ENCODE measurements around the gene PCF11. TPM values are rescaled to one million over a fixed set of nuclear protein-coding genes. Genes with fewer than 3 reads are reported as not detected.

The PCF11 gene
- total RNA-seq, 1 experiment from 2014 or later = 41.7 TPM

GRCh38 chr11:83222499-83222898, 65.6 kb downstream of the PCF11 start:
- H3K4me2 ChIP-seq (ENCODE audit: low read length) = no peak overlapping the region
- H3K4me1 ChIP-seq (ENCODE audit: insufficient read depth, low read length) = no peaks in the 10 kb centered on the region
- TF ChIP-seq EZH2phosphoT487 (IDR thresholded peaks at IDR 0.05; ENCODE audit: borderline replicate concordance, low read length) = no peak
- no peak overlapping the region for H3K27ac ChIP-seq (ENCODE audit: low read length)
- CTCF ChIA-PET = no interaction called here
- H3F3A ChIP-seq (ENCODE audit: low read length, unreplicated experiment) = no peaks in the 10 kb centered on the region
- H2AFZ ChIP-seq (ENCODE audit: low read length) = no peak overlapping the region
- no peak overlapping the region for H3K4me3 ChIP-seq (ENCODE audit: low read length)
- no peaks in the 10 kb centered on the region for H3K27me3 ChIP-seq (ENCODE audit: low read length)
- intact Hi-C loops (cut with micrococcal nuclease) = no loop called here
- POLR2A ChIA-PET (ENCODE audit: unreplicated experiment) = no interaction called here
- H3K79me2 ChIP-seq (ENCODE audit: low read length) = no peaks in the 10 kb centered on the region
- ATAC-seq (peak; percentile 56; the same call in 1 of the 2 replicates), DNase-seq (peak; percentile 46)
- no peaks in the 10 kb centered on the region for H3K9me3 ChIP-seq (ENCODE audit: low read length)
- BruUV-seq (replicated peaks) = no TSS peak
- no peak overlapping the region for H3K9ac ChIP-seq (ENCODE audit: low read length)
- no peaks in the 10 kb centered on the region for H3K9me2 ChIP-seq (replicated peaks; ENCODE audit: low read length)
- H3K36me3 ChIP-seq (ENCODE audit: low read depth, low read length) = no peaks in the 10 kb centered on the region
- no peaks in the 10 kb centered on the region for H4K20me1 ChIP-seq (ENCODE audit: low read length)

GRCh38 chr11:83223457-83223856, 66.5 kb downstream of the PCF11 start:
- Histone ChIP-seq H3K27ac (ENCODE audit: low read length) (no peak overlapping the region), H3K9me2 (replicated peaks; ENCODE audit: low read length) (no peaks in the 10 kb centered on the region), H3K36me3 (ENCODE audit: low read depth, low read length) (no peaks in the 10 kb centered on the region), H3K9ac (ENCODE audit: low read length) (no peak overlapping the region), H3K4me1 (ENCODE audit: insufficient read depth, low read length) (no peaks in the 10 kb centered on the region), H4K20me1 (ENCODE audit: low read length) (no peaks in the 10 kb centered on the region), H3K4me2 (ENCODE audit: low read length) (no peak overlapping the region), H3F3A (ENCODE audit: low read length, unreplicated experiment) (no peaks in the 10 kb centered on the region), H3K79me2 (ENCODE audit: low read length) (no peaks in the 10 kb centered on the region), H2AFZ (ENCODE audit: low read length) (no peak overlapping the region), H3K27me3 (ENCODE audit: low read length) (no peaks in the 10 kb centered on the region), H3K4me3 (ENCODE audit: low read length) (no peak overlapping the region), H3K9me3 (ENCODE audit: low read length) (no peaks in the 10 kb centered on the region)
- ChIA-PET POLR2A (ENCODE audit: unreplicated experiment) (no interaction called here), CTCF (no interaction called here)
- DNase-seq (no peak), ATAC-seq (no peak)
- no TSS peak for BruUV-seq (replicated peaks)
- intact Hi-C loops (cut with micrococcal nuclease) = no loop called here
- TF ChIP-seq CTCF (conservative IDR thresholded peaks at IDR 0.05; ENCODE audit: low read depth, low read length) (no peak), EZH2phosphoT487 (IDR thresholded peaks at IDR 0.05; ENCODE audit: borderline replicate concordance, low read length) (no peak), EZH2 (IDR thresholded peaks at IDR 0.05; ENCODE audit: low read length, unreplicated experiment) (no peak)

DNA sequence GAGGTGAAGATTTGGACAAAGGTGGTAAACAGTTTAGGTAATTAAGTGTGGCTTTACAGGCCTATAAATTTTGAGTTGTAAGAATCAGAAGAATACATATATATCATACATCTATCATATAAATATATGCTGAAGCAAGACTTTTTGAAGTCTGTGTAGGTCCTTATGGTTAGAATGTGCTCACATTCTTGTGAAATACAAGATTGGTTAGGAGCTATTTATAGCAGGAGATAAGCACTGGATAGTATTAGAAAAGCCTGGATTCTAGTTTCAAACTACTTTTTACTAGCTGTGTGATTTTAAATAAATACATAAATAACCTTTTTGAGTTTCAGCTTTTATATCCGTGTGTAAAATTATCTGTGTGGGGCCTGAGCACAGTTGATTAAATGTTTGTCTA, 78.9 kb downstream of the PCF11 start:
- no peak for DNase-seq
- Histone ChIP-seq H3K36me3 (ENCODE audit: low read depth, low read length) (no peaks in the 10 kb centered on the region), H3K79me2 (ENCODE audit: low read length) (no peaks in the 10 kb centered on the region), H3K4me1 (ENCODE audit: insufficient read depth, low read length) (no peaks in the 10 kb centered on the region), H3K9me2 (replicated peaks; ENCODE audit: low read length) (no peaks in the 10 kb centered on the region), H3K27ac (ENCODE audit: low read length) (no peak overlapping the region), H3K9ac (ENCODE audit: low read length) (no peak overlapping the region), H3K4me3 (ENCODE audit: low read length) (no peak overlapping the region), H3K4me2 (ENCODE audit: low read length) (no peak overlapping the region), H3F3A (ENCODE audit: low read length, unreplicated experiment) (no peaks in the 10 kb centered on the region), H4K20me1 (ENCODE audit: low read length) (no peaks in the 10 kb centered on the region), H3K27me3 (ENCODE audit: low read length) (no peaks in the 10 kb centered on the region), H3K9me3 (ENCODE audit: low read length) (no peaks in the 10 kb centered on the region), H2AFZ (ENCODE audit: low read length) (no peak overlapping the region)
- BruUV-seq (replicated peaks) = no TSS peak
- TF ChIP-seq CTCF (conservative IDR thresholded peaks at IDR 0.05; ENCODE audit: low read depth, low read length) (no peak), EZH2 (IDR thresholded peaks at IDR 0.05; ENCODE audit: low read length, unreplicated experiment) (no peak), EZH2phosphoT487 (IDR thresholded peaks at IDR 0.05; ENCODE audit: borderline replicate concordance, low read length) (no peak)
- CTCF ChIA-PET = no interaction called here
- POLR2A ChIA-PET (ENCODE audit: unreplicated experiment) = no interaction called here
- intact Hi-C loops (cut with micrococcal nuclease) = no loop called here
- ATAC-seq = peak; percentile 20

Other genes starting within 250 kb of the PCF11 start
- gene RAB30, start 85.2 kb upstream of the PCF11 start, total RNA-seq (2014; rRNA removed) = 6.6 and 8.2 TPM in 2 replicates
- 6.6 and 11.2 TPM in 2 replicates for gene ANKRD42, start 36.6 kb downstream of the PCF11 start, total RNA-seq (2014; rRNA removed)
- gene CCDC90B, start 129.2 kb downstream of the PCF11 start, total RNA-seq (2014; rRNA removed) = 59.4 and 70.8 TPM in 2 replicates